Ramos (cell line): Measurements from ENCODE around the gene IVNS1ABP.

Experiments used
- in situ Hi-C: fragments of 300-500 bp; cut with MboI; formaldehyde crosslinking; loops from one replicate; pipeline ENCODE4 v1.14.3; 2022; ENCODE audit warnings: low sequenced_read_pairs; ENCODE audit not compliant: unreplicated experiment

The IVNS1ABP gene

GRCh38 chr1:185337246-185337645, 20.2 kb upstream of the IVNS1ABP start:
- in situ Hi-C loops, result no loop called here

- in situ Hi-C loops, result no loop called here
Observed at GRCh38 chr1:185334182-185334581, 17.1 kb upstream of the IVNS1ABP start.

GRCh38 chr1:185328255-185328654, 11.2 kb upstream of the IVNS1ABP start:
- in situ Hi-C loops, result no loop called here

GRCh38 chr1:185325413-185325812, 8.4 kb upstream of the IVNS1ABP start:
- in situ Hi-C loops, result no loop called here

GRCh38 chr1:185324118-185324517, 7.1 kb upstream of the IVNS1ABP start:
- in situ Hi-C loops, result loop anchor here (25.0 kb wide), 1 partner anchor 1013 kb away; no protein-coding TSS in a partner anchor

- in situ Hi-C loops, result loop anchor here (25.0 kb wide), 1 partner anchor 1015 kb away; no protein-coding TSS in a partner anchor
Observed at GRCh38 chr1:185322636-185323035, 5.6 kb upstream of the IVNS1ABP start.

GRCh38 chr1:185321653-185322221, 4.7 kb upstream of the IVNS1ABP start:
- in situ Hi-C loops, result loop anchor here (25.0 kb wide), 1 partner anchor 1016 kb away; no protein-coding TSS in a partner anchor

GRCh38 chr1:185321104-185321503, 4.1 kb upstream of the IVNS1ABP start:
- in situ Hi-C loops, result loop anchor here (25.0 kb wide), 1 partner anchor 1016 kb away; no protein-coding TSS in a partner anchor

GRCh38 chr1:185319139-185319475, 2.1 kb upstream of the IVNS1ABP start:
- in situ Hi-C loops, result loop anchor here (25.0 kb wide), 1 partner anchor 1018 kb away; no protein-coding TSS in a partner anchor

- in situ Hi-C loops, result loop anchor here (25.0 kb wide), 1 partner anchor 1019 kb away; no protein-coding TSS in a partner anchor
Observed at GRCh38 chr1:185318431-185319138, 1.5 kb upstream of the IVNS1ABP start.

- in situ Hi-C loops, result loop anchor here (25.0 kb wide), 1 partner anchor 1019 kb away; no protein-coding TSS in a partner anchor
Observed at GRCh38 chr1:185317886-185318310, 855 bp upstream of the IVNS1ABP start.

GRCh38 chr1:185316163-185317033, 645 bp downstream of the IVNS1ABP start:
- in situ Hi-C loops, result loop anchor here (25.0 kb wide), 1 partner anchor 1021 kb away; no protein-coding TSS in a partner anchor

- in situ Hi-C loops, result loop anchor here (25.0 kb wide), 1 partner anchor 1022 kb away; no protein-coding TSS in a partner anchor
Observed at GRCh38 chr1:185315445-185316071, 1.5 kb downstream of the IVNS1ABP start.

- in situ Hi-C loops, result loop anchor here (25.0 kb wide), 1 partner anchor 1023 kb away; no protein-coding TSS in a partner anchor
Observed at GRCh38 chr1:185314411-185314810, 2.6 kb downstream of the IVNS1ABP start.

- in situ Hi-C loops, result loop anchor here (25.0 kb wide), 1 partner anchor 1025 kb away; no protein-coding TSS in a partner anchor
Observed at GRCh38 chr1:185312361-185313138, 4.5 kb downstream of the IVNS1ABP start.

- in situ Hi-C loops, result loop anchor here (25.0 kb wide), 1 partner anchor 1026 kb away; no protein-coding TSS in a partner anchor
Observed at GRCh38 chr1:185311589-185312225, 5.3 kb downstream of the IVNS1ABP start.

- in situ Hi-C loops, result loop anchor here (25.0 kb wide), 1 partner anchor 1028 kb away; no protein-coding TSS in a partner anchor
Observed at GRCh38 chr1:185309566-185309965, 7.5 kb downstream of the IVNS1ABP start.

- in situ Hi-C loops, result loop anchor here (25.0 kb wide), 1 partner anchor 1029 kb away; no protein-coding TSS in a partner anchor
Observed at GRCh38 chr1:185308126-185308525, 8.9 kb downstream of the IVNS1ABP start.
